ENCODE data around the gene NXNL2. TPM values are rescaled to one million over a fixed set of nuclear protein-coding genes. Genes with fewer than 3 reads are reported as not detected.

Gene NXNL2
- not detected for total RNA-seq
- 1 to 10 TPM in 1 of 3 donors, under 1 TPM in 1, not detected in 1; 0.43 to 1.1 TPM for polyA plus RNA-seq
- long read RNA-seq, donor 1, partial matches to known transcripts, result 0 of 1 reads
- long read RNA-seq, donor 1, other reads (novel, unspliced or antisense), result 0 of 1 reads
- long read RNA-seq, donor 2, result 0 reads
- long read RNA-seq, donor 3, result 0 reads
- long read RNA-seq, donor 4, result 0 reads
- long read RNA-seq, donor 5, result 0 reads
- long read RNA-seq, donor 6, result 0 reads
- long read RNA-seq, donor 7, result 0 reads
- long read RNA-seq, donor 8, partial matches to known transcripts, result 5 of 5 reads
- long read RNA-seq, donor 8, other reads (novel, unspliced or antisense), result 0 of 5 reads
- long read RNA-seq, donor 9, result 0 reads
- long read RNA-seq, donor 10, result 0 reads

DNA sequence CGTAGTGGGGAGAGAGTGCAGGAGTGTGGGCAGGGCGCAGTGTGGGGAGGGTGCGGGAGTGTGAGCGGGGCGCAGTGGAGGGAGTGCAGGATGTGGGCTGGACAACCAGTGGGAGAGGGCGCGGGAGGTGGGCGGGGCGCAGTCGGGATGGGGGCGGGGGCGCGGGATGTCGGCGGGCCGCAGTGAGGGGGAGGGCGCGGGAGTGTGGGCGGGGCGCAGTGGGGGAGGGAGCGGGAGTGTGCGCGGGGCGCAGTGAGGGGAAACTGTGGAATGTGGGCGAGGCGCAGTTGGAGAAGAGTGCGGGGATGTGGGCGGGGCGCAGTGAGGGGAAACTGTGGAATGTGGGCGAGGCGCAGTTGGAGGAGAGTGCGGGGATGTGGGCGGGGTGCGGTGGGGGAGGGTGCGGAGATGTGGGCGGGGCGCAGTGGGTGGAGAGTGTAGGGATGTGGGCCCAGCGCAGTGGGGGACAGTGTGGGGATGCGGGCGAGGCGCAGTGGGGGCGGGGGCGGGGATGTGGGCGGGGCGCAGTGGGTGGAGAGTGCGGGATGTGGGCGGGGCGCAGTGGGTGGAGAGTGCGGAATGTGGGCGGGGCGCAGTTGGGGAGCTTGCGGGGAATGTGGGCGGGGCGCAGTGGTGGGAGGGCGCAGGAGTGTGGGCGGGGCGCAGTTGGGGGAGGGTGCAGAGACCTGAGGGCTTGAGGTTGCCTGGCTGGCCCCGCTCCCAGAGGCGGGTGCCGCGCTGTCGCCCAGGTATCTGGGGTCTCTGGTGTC lies at the start of gene NXNL2:
NXNL2 (plus strand) TSS at position 723 of the 770 bp plus-strand sequence. CDS start 257 bp downstream, outside the sequence.
- TF ChIP-seq POLR2A (IDR thresholded peaks at IDR 0.05) (no peak), CTCF (IDR thresholded peaks at IDR 0.05) (no peak)
- Histone ChIP-seq H3K27ac (peak within 1 kb of the TSS in 4 of 5 donors; percentile 49 to 73 (median 68)), H3K4me3 (peak within 1 kb of the TSS; percentile 47 to 59 (median 56)), H3K4me1 (peaks cover 11 to 66% (median 40%) of the 10 kb centered on the region in 4 donors), H3K27me3 (peaks cover 0 to 61% (median 21%) of the 10 kb centered on the region in 3 donors), H3K36me3 (no peaks in the 10 kb centered on the region), H3K9me3 (no peaks in the 10 kb centered on the region)
- intact Hi-C loops (cut with DNase I; ENCODE audit: low total_unique reads), result no loop called here
- WGBS, 5 donors, result 1 to 3% (median 2%) methylated on average over 39 to 61 of the region's 62 CpGs
- DNase-seq, result peak; percentile 77 to 91

DNA sequence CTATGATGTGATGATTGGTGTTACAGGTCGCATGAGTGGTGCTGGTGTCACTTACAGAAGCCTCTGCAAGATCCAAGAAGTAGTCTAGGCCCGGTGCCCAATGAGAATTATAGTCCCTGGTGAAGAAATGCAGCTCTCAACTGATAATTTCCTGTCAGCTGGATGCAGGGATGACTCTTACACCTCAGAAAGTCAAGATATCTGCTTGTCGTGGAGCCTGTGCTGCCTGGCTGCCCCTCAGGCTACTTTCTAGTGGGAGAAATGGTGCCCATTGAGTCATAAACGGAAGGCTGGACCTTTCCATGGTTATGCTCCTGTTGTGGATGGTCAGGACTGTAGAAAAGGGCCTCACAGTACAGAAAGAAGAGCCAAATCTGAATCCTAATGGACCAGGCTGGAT lies 46.8 kb upstream of the NXNL2 start:
- DNase-seq, result no peak
- peaks cover 0 to 30% (median 11%) of the 10 kb centered on the region in 4 donors for H3K36me3 ChIP-seq
- WGBS, 5 donors, result 93 to 98% (median 97%) methylated on average over 4 of the region's 4 CpGs
- no peaks in the 10 kb centered on the region for H3K4me1 ChIP-seq
- H3K4me3 ChIP-seq, result no peak overlapping the region
- intact Hi-C loops (cut with DNase I; ENCODE audit: low total_unique reads), result no loop called here
- H3K27me3 ChIP-seq, result no peaks in the 10 kb centered on the region
- no peaks in the 10 kb centered on the region for H3K9me3 ChIP-seq
- TF ChIP-seq POLR2A (IDR thresholded peaks at IDR 0.05), result no peak
- TF ChIP-seq CTCF (IDR thresholded peaks at IDR 0.05), result no peak
- TF ChIP-seq EP300 (IDR thresholded peaks at IDR 0.05), result no peak
- TF ChIP-seq POLR2AphosphoS5 (IDR thresholded peaks at IDR 0.05), result no peak
- no peak overlapping the region for H3K27ac ChIP-seq

DNA sequence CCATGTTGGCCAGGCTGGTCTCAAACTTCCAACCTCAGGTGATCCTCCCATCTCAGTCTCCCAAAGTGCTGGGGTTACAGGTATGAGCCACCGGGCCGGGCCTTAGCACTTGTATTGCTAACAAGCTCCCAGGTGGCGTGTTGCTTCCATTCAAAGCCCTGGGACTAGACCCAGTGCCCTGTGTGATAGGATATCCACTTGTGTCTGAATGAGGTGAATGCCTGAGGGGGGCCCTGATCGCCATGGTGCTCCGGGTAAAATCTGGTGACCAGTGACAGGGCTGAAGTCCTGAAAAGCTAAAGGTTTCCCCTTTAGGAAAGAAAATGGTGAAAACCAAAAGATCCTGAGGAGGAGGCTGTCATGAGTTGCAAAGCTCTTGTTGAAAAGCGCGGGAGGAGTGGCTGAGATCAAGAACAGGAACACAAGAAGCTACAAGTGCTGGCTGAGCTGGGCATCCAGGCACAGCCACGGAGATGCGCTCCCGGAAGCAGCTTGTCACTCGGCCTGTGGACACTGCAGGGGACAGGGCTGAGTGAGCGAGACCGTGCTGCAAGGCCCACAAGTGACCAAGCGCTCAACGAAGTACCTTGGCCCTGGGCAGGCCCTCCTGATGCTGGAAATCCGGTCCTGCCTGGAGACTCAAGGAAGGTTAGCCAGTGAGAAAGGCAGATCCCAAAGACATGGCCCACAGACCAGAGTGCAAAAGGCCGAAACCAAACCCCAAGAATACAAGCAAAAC lies 39.8 kb upstream of the NXNL2 start:
- H3K9me3 ChIP-seq, result no peaks in the 10 kb centered on the region
- H3K27ac ChIP-seq, result no peak overlapping the region
- H3K27me3 ChIP-seq, result no peaks in the 10 kb centered on the region
- intact Hi-C loops (cut with DNase I; ENCODE audit: low total_unique reads), result no loop called here
- DNase-seq, result no peak
- 86 to 93% (median 91%) methylated on average over 15 to 17 of the region's 17 CpGs for WGBS, 5 donors
- no peaks in the 10 kb centered on the region for H3K36me3 ChIP-seq
- no peak overlapping the region for H3K4me3 ChIP-seq
- TF ChIP-seq EP300 (IDR thresholded peaks at IDR 0.05) (no peak), CTCF (IDR thresholded peaks at IDR 0.05) (no peak), POLR2A (IDR thresholded peaks at IDR 0.05) (no peak), POLR2AphosphoS5 (IDR thresholded peaks at IDR 0.05) (no peak)
- H3K4me1 ChIP-seq, result no peaks in the 10 kb centered on the region

DNA sequence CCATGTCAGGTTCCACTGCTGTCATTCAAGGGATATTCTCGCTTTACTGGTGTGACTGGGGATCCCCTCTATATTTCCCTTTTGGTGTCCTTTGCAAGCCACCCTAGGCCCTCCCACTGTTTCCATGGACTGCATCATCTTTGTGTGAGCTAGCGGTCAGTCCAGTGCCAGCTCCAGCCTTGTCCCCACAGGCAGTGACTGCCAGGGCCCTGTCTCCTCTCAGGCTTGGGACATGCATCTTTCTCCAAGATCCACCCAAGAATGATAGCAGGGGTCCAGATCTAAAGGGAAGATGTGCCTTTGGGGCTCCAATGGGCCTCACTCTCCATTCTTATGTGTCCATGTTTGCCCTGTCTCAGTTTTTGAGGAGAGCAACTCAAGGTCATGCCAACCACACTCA lies 37.8 kb upstream of the NXNL2 start:
- Histone ChIP-seq H3K27me3 (no peaks in the 10 kb centered on the region), H3K4me3 (no peak overlapping the region), H3K4me1 (no peaks in the 10 kb centered on the region), H3K9me3 (no peaks in the 10 kb centered on the region), H3K27ac (no peak overlapping the region), H3K36me3 (no peaks in the 10 kb centered on the region)
- WGBS, 5 donors, result 83 to 100% (median 96%) methylated on average over 2 of the region's 2 CpGs
- no peak for DNase-seq
- no peak for TF ChIP-seq POLR2A (IDR thresholded peaks at IDR 0.05)
- no peak for TF ChIP-seq CTCF (IDR thresholded peaks at IDR 0.05)
- TF ChIP-seq EP300 (IDR thresholded peaks at IDR 0.05), result no peak
- TF ChIP-seq POLR2AphosphoS5 (IDR thresholded peaks at IDR 0.05), result no peak
- intact Hi-C loops (cut with DNase I; ENCODE audit: low total_unique reads), result no loop called here
